HepG2 (cell line): ENCODE results near the gene NXN.

Experiments
- CTCF ChIP-seq: sonication (generic); formaldehyde crosslinking; IDR thresholded peaks from 2 replicates; pipeline ENCODE4 v1.5.0; 2020; ENCODE audit warnings: mild to moderate bottlenecking, missing genetic modification reagents, moderate library complexity
- SAFB2 ChIP-seq: sonication (generic); formaldehyde crosslinking; IDR thresholded peaks from 2 replicates; pipeline ENCODE4 v1.5.1; 2020; ENCODE audit warnings: missing genetic modification reagents, low read depth, mild to moderate bottlenecking, borderline replicate concordance

GRCh38 chr17:1025733-1026598 is 46.4 kb upstream of the NXN start:
- TF ChIP-seq SAFB2 (CRISPR knock-in tag), result no peak
- TF ChIP-seq CTCF (CRISPR knock-in tag), result no peak
